ENCODE measurements around the gene FBXL13.

Gene FBXL13

DNA sequence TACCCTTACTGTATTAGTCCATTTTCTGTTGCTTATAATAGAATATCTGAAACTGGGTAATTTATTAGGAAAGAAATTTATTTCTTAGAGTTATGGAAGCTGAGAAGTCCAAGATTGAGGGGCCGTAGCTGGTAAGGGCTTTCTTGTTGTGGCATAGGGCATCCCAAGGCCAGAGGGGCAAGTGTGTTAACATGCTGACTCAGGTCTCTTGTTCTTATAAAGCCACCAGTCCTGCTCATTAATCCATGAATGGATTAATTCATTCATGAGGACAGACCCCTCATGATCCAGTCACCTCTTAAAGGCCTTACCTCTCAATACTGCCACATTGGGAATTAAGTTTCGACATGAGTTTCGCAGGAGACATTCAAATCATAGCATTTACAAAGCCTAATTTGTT lies 2.7 kb upstream of the FBXL13 start:
- TF ChIP-seq EZH2 (IDR thresholded peaks at IDR 0.05; ENCODE audit: borderline replicate concordance, low read length) = no peak
- TF ChIP-seq, protein P1, sequence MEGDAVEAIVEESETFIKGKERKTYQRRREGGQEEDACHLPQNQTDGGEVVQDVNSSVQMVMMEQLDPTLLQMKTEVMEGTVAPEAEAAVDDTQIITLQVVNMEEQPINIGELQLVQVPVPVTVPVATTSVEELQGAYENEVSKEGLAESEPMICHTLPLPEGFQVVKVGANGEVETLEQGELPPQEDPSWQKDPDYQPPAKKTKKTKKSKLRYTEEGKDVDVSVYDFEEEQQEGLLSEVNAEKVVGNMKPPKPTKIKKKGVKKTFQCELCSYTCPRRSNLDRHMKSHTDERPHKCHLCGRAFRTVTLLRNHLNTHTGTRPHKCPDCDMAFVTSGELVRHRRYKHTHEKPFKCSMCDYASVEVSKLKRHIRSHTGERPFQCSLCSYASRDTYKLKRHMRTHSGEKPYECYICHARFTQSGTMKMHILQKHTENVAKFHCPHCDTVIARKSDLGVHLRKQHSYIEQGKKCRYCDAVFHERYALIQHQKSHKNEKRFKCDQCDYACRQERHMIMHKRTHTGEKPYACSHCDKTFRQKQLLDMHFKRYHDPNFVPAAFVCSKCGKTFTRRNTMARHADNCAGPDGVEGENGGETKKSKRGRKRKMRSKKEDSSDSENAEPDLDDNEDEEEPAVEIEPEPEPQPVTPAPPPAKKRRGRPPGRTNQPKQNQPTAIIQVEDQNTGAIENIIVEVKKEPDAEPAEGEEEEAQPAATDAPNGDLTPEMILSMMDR (IDR thresholded peaks at IDR 0.05; ENCODE audit: low read length) = no peak
- Histone ChIP-seq H3K4me1 (ENCODE audit: insufficient read depth, low read length, severe bottlenecking) (peaks cover 28% of the 10 kb centered on the region), H3K9me3 (ENCODE audit: low read length) (no peaks in the 10 kb centered on the region), H2AFZ (ENCODE audit: low read length) (no peak overlapping the region), H3K9me2 (ENCODE audit: low read depth, low read length) (no peaks in the 10 kb centered on the region), H3K79me2 (ENCODE audit: insufficient read depth, low read length) (peaks cover 19% of the 10 kb centered on the region), H3K27me3 (ENCODE audit: insufficient read depth, low read length) (no peaks in the 10 kb centered on the region), H4K20me1 (ENCODE audit: insufficient read depth, low read length) (no peaks in the 10 kb centered on the region), H3K4me2 (ENCODE audit: low read length) (no peak overlapping the region), H3K9ac (ENCODE audit: low read length) (no peak overlapping the region), H3K4me3 (ENCODE audit: low read depth, low read length, poor library complexity, severe bottlenecking) (no peak overlapping the region), H3K36me3 (ENCODE audit: insufficient read depth, low read length) (peaks cover 12% of the 10 kb centered on the region; the same call in 1 of the 2 replicates), H3F3A (ENCODE audit: insufficient read depth, low read length) (no peaks in the 10 kb centered on the region), H3K27ac (ENCODE audit: low read depth, low read length, poor library complexity, severe bottlenecking) (no peak overlapping the region)

GRCh38 chr7:103076764-103077163 lies 2.2 kb upstream of the FBXL13 start:
- H2AFZ ChIP-seq (ENCODE audit: low read length) = no peak overlapping the region
- H3K4me2 ChIP-seq (ENCODE audit: low read length) = peak overlapping the region; percentile 27; the same call in 1 of the 2 replicates
- no peaks in the 10 kb centered on the region for H3K9me2 ChIP-seq (ENCODE audit: low read depth, low read length)
- no peak overlapping the region for H3K9ac ChIP-seq (ENCODE audit: low read length)
- H4K20me1 ChIP-seq (ENCODE audit: insufficient read depth, low read length) = no peaks in the 10 kb centered on the region
- peaks cover 28% of the 10 kb centered on the region for H3K4me1 ChIP-seq (ENCODE audit: insufficient read depth, low read length, severe bottlenecking)
- TF ChIP-seq EZH2 (IDR thresholded peaks at IDR 0.05; ENCODE audit: borderline replicate concordance, low read length) = no peak
- TF ChIP-seq, protein P1 (IDR thresholded peaks at IDR 0.05; ENCODE audit: low read length) = no peak
- H3F3A ChIP-seq (ENCODE audit: insufficient read depth, low read length) = no peaks in the 10 kb centered on the region
- no peaks in the 10 kb centered on the region for H3K27me3 ChIP-seq (ENCODE audit: insufficient read depth, low read length)
- H3K36me3 ChIP-seq (ENCODE audit: insufficient read depth, low read length) = peaks cover 12% of the 10 kb centered on the region; the same call in 1 of the 2 replicates
- no peak overlapping the region for H3K4me3 ChIP-seq (ENCODE audit: low read depth, low read length, poor library complexity, severe bottlenecking)
- H3K9me3 ChIP-seq (ENCODE audit: low read length) = no peaks in the 10 kb centered on the region
- peaks cover 19% of the 10 kb centered on the region for H3K79me2 ChIP-seq (ENCODE audit: insufficient read depth, low read length)
- no peak overlapping the region for H3K27ac ChIP-seq (ENCODE audit: low read depth, low read length, poor library complexity, severe bottlenecking)

DNA sequence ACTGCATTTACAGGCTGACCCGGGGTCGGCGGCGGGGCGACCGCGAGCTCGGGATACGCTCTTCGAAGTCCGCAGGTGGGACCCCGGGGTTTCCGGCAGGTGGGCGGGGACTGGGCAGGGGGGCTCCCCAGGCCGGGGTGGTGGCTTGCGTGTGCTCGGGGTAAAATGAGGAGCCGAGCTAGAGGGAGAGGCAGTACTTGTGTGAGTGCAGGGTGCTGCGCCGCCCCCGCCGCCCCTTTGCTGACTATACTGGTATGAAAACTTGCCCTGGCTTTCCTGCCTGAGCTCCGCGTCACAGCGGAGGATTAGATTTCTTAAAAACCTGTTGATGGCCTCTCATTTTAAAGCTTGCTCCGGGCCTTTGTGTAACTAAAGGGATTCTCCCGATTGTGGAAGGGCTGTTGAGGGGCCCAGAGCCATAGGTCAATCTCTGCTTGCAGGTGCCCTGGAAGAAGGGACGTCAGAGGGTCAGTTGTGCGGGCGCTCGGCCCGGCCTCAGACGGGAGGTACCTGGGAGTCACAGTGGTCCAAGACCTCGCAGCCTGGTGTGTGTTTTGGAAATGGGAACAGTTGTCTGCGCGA lies 832 bp upstream of the FBXL13 start:
- H3K4me2 ChIP-seq (ENCODE audit: low read length) = peak overlapping the region; percentile 82
- peaks cover 19% of the 10 kb centered on the region for H3K79me2 ChIP-seq (ENCODE audit: insufficient read depth, low read length)
- H3K9me2 ChIP-seq (ENCODE audit: low read depth, low read length) = no peaks in the 10 kb centered on the region
- H3K4me1 ChIP-seq (ENCODE audit: insufficient read depth, low read length, severe bottlenecking) = peaks cover 28% of the 10 kb centered on the region
- TF ChIP-seq EZH2 (IDR thresholded peaks at IDR 0.05; ENCODE audit: borderline replicate concordance, low read length) = no peak
- TF ChIP-seq, protein P1 (IDR thresholded peaks at IDR 0.05; ENCODE audit: low read length) = no peak
- H4K20me1 ChIP-seq (ENCODE audit: insufficient read depth, low read length) = no peaks in the 10 kb centered on the region
- peak overlapping the region; percentile 10 for H3K27ac ChIP-seq (ENCODE audit: low read depth, low read length, poor library complexity, severe bottlenecking)
- peak overlapping the region; percentile 76 for H3K4me3 ChIP-seq (ENCODE audit: low read depth, low read length, poor library complexity, severe bottlenecking)
- H3F3A ChIP-seq (ENCODE audit: insufficient read depth, low read length) = no peaks in the 10 kb centered on the region
- H2AFZ ChIP-seq (ENCODE audit: low read length) = peak overlapping the region; percentile 1; the same call in 1 of the 2 replicates
- H3K9me3 ChIP-seq (ENCODE audit: low read length) = no peaks in the 10 kb centered on the region
- H3K27me3 ChIP-seq (ENCODE audit: insufficient read depth, low read length) = no peaks in the 10 kb centered on the region
- peaks cover 12% of the 10 kb centered on the region; the same call in 1 of the 2 replicates for H3K36me3 ChIP-seq (ENCODE audit: insufficient read depth, low read length)
- peak overlapping the region; percentile 73 for H3K9ac ChIP-seq (ENCODE audit: low read length)
